Muscle layer of duodenum (tissue), 2 donors: Measurements from ENCODE around the gene STXBP5.

ENCODE experiments used
- H3K27ac ChIP-seq: one replicate; pipeline ENCODE4 v1.7.0; 2013; ENCODE audit warnings: mild to moderate bottlenecking, low read length
- H3K27me3 ChIP-seq: one replicate; pipeline ENCODE4 v1.7.0; 2013; ENCODE audit warnings: low read depth, mild to moderate bottlenecking, control low read depth, low read length
- H3K36me3 ChIP-seq, 2 donors: one replicate each; pipeline ENCODE4 v1.7.0; 2013; ENCODE audit warnings: low read length in 2 of 2, control low read depth in 1 of 2, mild to moderate bottlenecking in 1 of 2; ENCODE audit not compliant: insufficient read depth in 2 of 2, control insufficient read depth in 1 of 2
- H3K4me1 ChIP-seq, 2 donors: one replicate each; pipeline ENCODE4 v1.7.0; 2013; ENCODE audit warnings: low read length in 2 of 2, mild to moderate bottlenecking in 2 of 2, control low read depth in 1 of 2, moderate library complexity in 1 of 2; ENCODE audit not compliant: insufficient read depth in 2 of 2, control insufficient read depth in 1 of 2
- H3K4me3 ChIP-seq, 2 donors: one replicate each; pipeline ENCODE4 v1.7.0; 2013; ENCODE audit warnings: low read length in 2 of 2, low read depth in 1 of 2, mild to moderate bottlenecking in 1 of 2
- H3K9me3 ChIP-seq, 2 donors: one replicate each; pipeline ENCODE4 v1.7.0; 2013; ENCODE audit warnings: low read length in 2 of 2, control low read depth in 1 of 2, mild to moderate bottlenecking in 1 of 2; ENCODE audit not compliant: control insufficient read depth in 1 of 2
- donor health status: healthy.

STXBP5 gene

GRCh38 chr6:147255948-147256674, 51.9 kb downstream of the STXBP5 start:
- peaks cover 0 to 8% of the 10 kb centered on the region in 2 donors for H3K36me3 ChIP-seq
- no peaks in the 10 kb centered on the region for H3K9me3 ChIP-seq
- no peaks in the 10 kb centered on the region for H3K4me1 ChIP-seq
- H3K27me3 ChIP-seq = no peaks in the 10 kb centered on the region
- H3K4me3 ChIP-seq = no peak overlapping the region
- H3K27ac ChIP-seq = no peak overlapping the region

DNA sequence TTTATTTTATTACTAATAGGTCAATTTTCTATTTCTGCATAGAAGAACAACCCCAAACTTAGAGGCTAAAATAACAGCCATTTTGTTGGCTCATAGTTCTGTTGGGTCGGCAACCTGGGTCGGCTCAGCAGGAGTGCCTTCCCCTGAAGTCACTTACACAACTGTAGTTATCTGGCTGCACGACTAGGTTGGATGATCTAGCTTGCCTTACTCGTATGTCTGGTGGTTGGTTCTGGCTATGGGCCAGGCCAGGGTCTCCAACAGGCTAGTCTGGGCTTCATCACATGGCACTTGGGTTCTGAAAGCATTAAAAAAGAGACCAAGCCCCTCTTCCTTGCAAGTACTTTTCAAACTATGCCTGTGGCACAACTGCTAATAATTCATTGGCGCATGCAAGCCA, 53.5 kb downstream of the STXBP5 start:
- Histone ChIP-seq H3K27ac (no peak overlapping the region), H3K4me1 (no peaks in the 10 kb centered on the region), H3K4me3 (no peak overlapping the region), H3K27me3 (no peaks in the 10 kb centered on the region), H3K36me3 (no peaks in the 10 kb centered on the region), H3K9me3 (no peaks in the 10 kb centered on the region)

GRCh38 chr6:147260091-147260490, 55.9 kb downstream of the STXBP5 start:
- Histone ChIP-seq H3K36me3 (no peaks in the 10 kb centered on the region), H3K4me1 (no peaks in the 10 kb centered on the region), H3K27ac (no peak overlapping the region), H3K9me3 (no peaks in the 10 kb centered on the region), H3K27me3 (no peaks in the 10 kb centered on the region), H3K4me3 (no peak overlapping the region)

- Histone ChIP-seq H3K9me3 (no peaks in the 10 kb centered on the region), H3K27ac (no peak overlapping the region), H3K4me3 (no peak overlapping the region), H3K27me3 (no peaks in the 10 kb centered on the region), H3K36me3 (no peaks in the 10 kb centered on the region), H3K4me1 (no peaks in the 10 kb centered on the region)
These were observed 58.7 kb downstream of the STXBP5 start for GRCh38 chr6:147262946-147263345.

GRCh38 chr6:147266821-147267220, 62.6 kb downstream of the STXBP5 start:
- H3K4me1 ChIP-seq = no peaks in the 10 kb centered on the region
- H3K4me3 ChIP-seq = no peak overlapping the region
- H3K27ac ChIP-seq = no peak overlapping the region
- no peaks in the 10 kb centered on the region for H3K9me3 ChIP-seq
- peaks cover 7 to 8% of the 10 kb centered on the region in 2 donors for H3K36me3 ChIP-seq
- H3K27me3 ChIP-seq = no peaks in the 10 kb centered on the region

DNA sequence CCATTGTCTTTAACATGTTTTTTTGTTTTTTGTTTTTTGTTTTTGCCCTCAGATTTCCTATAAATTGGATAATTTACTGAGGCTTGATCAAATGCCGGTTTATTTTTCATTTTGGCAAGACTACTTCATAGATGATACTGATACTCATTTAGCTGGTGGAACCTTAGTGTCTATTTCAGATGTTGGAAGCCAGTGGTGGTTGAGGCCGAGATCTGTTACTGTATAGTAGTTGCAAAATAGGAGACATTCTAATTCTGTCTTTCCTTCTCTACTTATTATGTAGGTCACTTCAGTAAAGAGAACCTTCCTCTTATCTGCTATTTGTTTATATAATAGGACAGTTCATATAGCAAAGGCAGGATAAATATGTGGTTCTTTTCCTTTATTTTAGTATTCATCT, 63.4 kb downstream of the STXBP5 start:
- Histone ChIP-seq H3K9me3 (no peaks in the 10 kb centered on the region), H3K4me1 (no peaks in the 10 kb centered on the region), H3K36me3 (peaks cover 7 to 8% of the 10 kb centered on the region in 2 donors), H3K27ac (no peak overlapping the region), H3K4me3 (no peak overlapping the region), H3K27me3 (no peaks in the 10 kb centered on the region)

DNA sequence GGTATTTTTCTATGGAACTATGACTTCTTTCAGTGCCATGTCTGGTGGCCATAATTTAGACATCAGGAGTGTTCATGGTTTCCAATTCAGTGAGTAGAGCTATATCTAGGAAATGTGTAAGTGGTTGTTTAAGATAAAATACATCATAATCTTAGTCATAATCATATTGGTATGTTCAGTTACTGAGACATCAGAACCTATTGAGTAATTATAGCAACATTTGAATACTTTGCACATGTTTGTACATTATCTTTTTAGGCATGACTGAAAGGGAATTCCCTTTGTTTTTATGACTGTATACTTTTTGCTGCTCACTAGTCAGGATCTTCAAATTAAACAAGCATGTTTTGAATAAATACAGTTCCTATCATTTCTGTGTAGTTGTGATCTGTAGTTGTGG, 64.0 kb downstream of the STXBP5 start:
- peaks cover 7 to 8% of the 10 kb centered on the region in 2 donors for H3K36me3 ChIP-seq
- no peak overlapping the region for H3K4me3 ChIP-seq
- H3K27ac ChIP-seq = no peak overlapping the region
- no peaks in the 10 kb centered on the region for H3K9me3 ChIP-seq
- no peaks in the 10 kb centered on the region for H3K27me3 ChIP-seq
- no peaks in the 10 kb centered on the region for H3K4me1 ChIP-seq

- Histone ChIP-seq H3K9me3 (no peaks in the 10 kb centered on the region), H3K4me1 (no peaks in the 10 kb centered on the region), H3K36me3 (peaks cover 8 to 19% of the 10 kb centered on the region in 2 donors), H3K27ac (no peak overlapping the region), H3K4me3 (no peak overlapping the region), H3K27me3 (no peaks in the 10 kb centered on the region)
These were observed 69.8 kb downstream of the STXBP5 start for GRCh38 chr6:147274012-147274411.

GRCh38 chr6:147274776-147275175, 70.6 kb downstream of the STXBP5 start:
- Histone ChIP-seq H3K27me3 (no peaks in the 10 kb centered on the region), H3K4me1 (no peaks in the 10 kb centered on the region), H3K36me3 (peaks cover 8 to 14% of the 10 kb centered on the region in 2 donors), H3K4me3 (no peak overlapping the region), H3K27ac (no peak overlapping the region), H3K9me3 (no peaks in the 10 kb centered on the region)

DNA sequence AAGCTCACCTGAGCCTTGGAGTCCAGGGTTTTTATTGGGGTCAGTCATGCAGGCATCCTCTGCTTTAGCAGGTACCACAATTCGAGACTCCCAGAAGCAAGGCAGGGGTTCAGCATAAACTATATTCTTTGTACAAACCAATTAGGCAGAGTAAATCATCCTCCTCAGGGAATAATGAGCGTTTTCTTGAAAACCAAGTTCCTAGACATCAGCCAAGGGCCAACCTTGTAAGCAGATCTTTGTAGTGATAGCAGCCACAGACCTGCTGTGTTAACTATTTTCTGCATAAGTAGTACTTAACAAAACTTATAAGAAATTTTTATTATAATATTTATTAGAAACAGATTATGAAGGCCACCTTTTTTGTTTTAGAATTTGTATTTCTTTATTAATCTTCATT, 74.7 kb downstream of the STXBP5 start:
- peaks cover 0 to 5% of the 10 kb centered on the region in 2 donors for H3K4me1 ChIP-seq

GRCh38 chr6:147279427-147279826, 75.2 kb downstream of the STXBP5 start:
- Histone ChIP-seq H3K27ac (no peak overlapping the region), H3K36me3 (peaks cover 8 to 11% of the 10 kb centered on the region in 2 donors), H3K4me3 (no peak overlapping the region), H3K4me1 (peaks cover 0 to 6% of the 10 kb centered on the region in 2 donors), H3K9me3 (no peaks in the 10 kb centered on the region), H3K27me3 (no peaks in the 10 kb centered on the region)

More for the DNA sequence above, 74.7 kb downstream of the STXBP5 start:
- Histone ChIP-seq H3K36me3 (peaks cover 8 to 11% of the 10 kb centered on the region in 2 donors), H3K27ac (no peak overlapping the region), H3K9me3 (no peaks in the 10 kb centered on the region), H3K4me3 (no peak overlapping the region), H3K27me3 (no peaks in the 10 kb centered on the region)
